HFFc6 (cell line): ENCODE measurements around the gene GALNT11. TPM values are rescaled to one million over a fixed set of nuclear protein-coding genes. Genes with fewer than 3 reads are reported as not detected.

ENCODE experiments used
- DNase-seq: peaks from one replicate; pipeline ENCODE4 v3.0.0-alpha.2; 2018
- H3K27ac Mint-ChIP-seq: 2 replicates; pipeline ENCODE4 v1.8.0; 2020; ENCODE audit warnings: mild to moderate bottlenecking, mixed read lengths
- H3K27me3 Mint-ChIP-seq: 2 replicates; pipeline ENCODE4 v1.8.0; 2021; ENCODE audit warnings: mild to moderate bottlenecking, moderate library complexity, mixed read lengths; ENCODE audit not compliant: insufficient read depth
- H3K36me3 Mint-ChIP-seq: 2 replicates; pipeline ENCODE4 v1.8.0; 2021; ENCODE audit warnings: low read depth, mixed read lengths
- H3K4me1 Mint-ChIP-seq: 2 replicates; pipeline ENCODE4 v1.8.0; 2020; ENCODE audit warnings: low read depth, mixed read lengths
- H3K4me3 Mint-ChIP-seq: 2 replicates; pipeline ENCODE4 v1.8.0; 2020; ENCODE audit warnings: mild to moderate bottlenecking, moderate library complexity, mixed read lengths
- H3K9me3 Mint-ChIP-seq: 2 replicates; pipeline ENCODE4 v1.8.0; 2020; ENCODE audit warnings: mild to moderate bottlenecking, mixed read lengths
- total RNA-seq, 6 experiments: library from RNA; stranded (reverse); fragmentation: NEBNext Ultra II Directional; extraction: Animal tissue kit (Norgen Biotek cat#: 25700); gene quantifications; 2 replicates in 1 of 6; 3 replicates in 5 of 6; pipeline ENCODE4 v1.2.3, GENCODE V29; 2021
- TF ChIP-seq, protein P1 (sequence below): fragments of 200-600 bp; sonication (generic); IDR thresholded peaks from 2 replicates; pipeline ENCODE4 v1.5.0; 2021; ENCODE audit warnings: antibody characterized with exemption, mild to moderate bottlenecking

GALNT11 gene
- total RNA-seq, 6 experiments from 2014 or later, result 21.8 to 27.7 (median 23.6) TPM

- Mint-ChIP-seq H3K4me1 (peaks cover 12% of the 10 kb centered on the region), H3K4me3 (no peak overlapping the region), H3K27me3 (peaks cover 17% of the 10 kb centered on the region), H3K36me3 (no peaks in the 10 kb centered on the region), H3K9me3 (no peaks in the 10 kb centered on the region), H3K27ac (no peak overlapping the region)
- TF ChIP-seq, protein P1, sequence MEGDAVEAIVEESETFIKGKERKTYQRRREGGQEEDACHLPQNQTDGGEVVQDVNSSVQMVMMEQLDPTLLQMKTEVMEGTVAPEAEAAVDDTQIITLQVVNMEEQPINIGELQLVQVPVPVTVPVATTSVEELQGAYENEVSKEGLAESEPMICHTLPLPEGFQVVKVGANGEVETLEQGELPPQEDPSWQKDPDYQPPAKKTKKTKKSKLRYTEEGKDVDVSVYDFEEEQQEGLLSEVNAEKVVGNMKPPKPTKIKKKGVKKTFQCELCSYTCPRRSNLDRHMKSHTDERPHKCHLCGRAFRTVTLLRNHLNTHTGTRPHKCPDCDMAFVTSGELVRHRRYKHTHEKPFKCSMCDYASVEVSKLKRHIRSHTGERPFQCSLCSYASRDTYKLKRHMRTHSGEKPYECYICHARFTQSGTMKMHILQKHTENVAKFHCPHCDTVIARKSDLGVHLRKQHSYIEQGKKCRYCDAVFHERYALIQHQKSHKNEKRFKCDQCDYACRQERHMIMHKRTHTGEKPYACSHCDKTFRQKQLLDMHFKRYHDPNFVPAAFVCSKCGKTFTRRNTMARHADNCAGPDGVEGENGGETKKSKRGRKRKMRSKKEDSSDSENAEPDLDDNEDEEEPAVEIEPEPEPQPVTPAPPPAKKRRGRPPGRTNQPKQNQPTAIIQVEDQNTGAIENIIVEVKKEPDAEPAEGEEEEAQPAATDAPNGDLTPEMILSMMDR, result no peak
- no peak for DNase-seq
Measured at GRCh38 chr7:152006336-152006735, 19.1 kb upstream of the GALNT11 start.

DNA sequence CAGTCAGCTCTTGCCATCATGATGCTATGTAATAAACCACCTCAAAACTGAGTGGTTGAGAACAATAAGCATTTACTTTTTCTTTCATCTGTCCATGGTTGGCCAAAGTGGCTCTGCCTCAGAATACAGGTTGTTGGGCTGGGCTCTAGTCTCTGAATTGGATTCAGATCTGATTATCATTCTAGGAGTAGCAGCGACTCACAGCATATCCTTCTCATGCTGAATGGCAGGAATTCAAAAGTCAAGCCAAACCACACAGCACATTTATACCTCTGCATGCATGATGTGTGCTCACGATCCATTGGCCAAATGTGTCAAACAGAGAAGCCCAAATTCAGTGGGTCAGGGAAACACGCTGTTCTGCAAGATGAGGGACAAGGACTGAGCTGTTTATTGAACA, 13.6 kb upstream of the GALNT11 start:
- DNase-seq, result no peak
- TF ChIP-seq, protein P1, result no peak
- H3K36me3 Mint-ChIP-seq, result no peaks in the 10 kb centered on the region
- H3K27ac Mint-ChIP-seq, result no peak overlapping the region
- no peak overlapping the region for H3K4me3 Mint-ChIP-seq
- H3K27me3 Mint-ChIP-seq, result peaks cover 16% of the 10 kb centered on the region
- no peaks in the 10 kb centered on the region for H3K9me3 Mint-ChIP-seq
- no peaks in the 10 kb centered on the region for H3K4me1 Mint-ChIP-seq

DNA sequence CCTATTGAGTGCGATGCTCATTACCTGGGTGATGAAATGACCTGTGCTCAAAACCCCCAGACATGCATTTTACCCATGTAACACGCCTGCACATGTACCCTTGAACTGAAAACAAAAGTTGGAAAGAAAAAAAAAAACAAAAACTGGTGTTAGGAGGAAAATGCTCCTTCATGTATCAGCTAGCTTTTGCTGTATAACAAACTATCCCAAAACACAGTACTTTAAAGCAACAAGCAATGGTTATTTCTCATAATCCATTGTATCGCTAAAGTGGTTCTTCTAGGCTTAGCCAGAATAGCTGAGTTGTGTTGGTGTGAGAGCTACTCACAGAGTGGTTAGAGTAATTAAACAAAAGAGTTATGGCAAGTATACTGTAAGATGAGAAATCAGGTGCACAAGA, 12.2 kb upstream of the GALNT11 start:
- no peak overlapping the region for H3K27ac Mint-ChIP-seq
- no peaks in the 10 kb centered on the region for H3K4me1 Mint-ChIP-seq
- no peaks in the 10 kb centered on the region for H3K9me3 Mint-ChIP-seq
- H3K27me3 Mint-ChIP-seq, result peaks cover 14% of the 10 kb centered on the region
- no peak for DNase-seq
- no peaks in the 10 kb centered on the region for H3K36me3 Mint-ChIP-seq
- H3K4me3 Mint-ChIP-seq, result no peak overlapping the region
- TF ChIP-seq, protein P1, result no peak

GRCh38 chr7:152013974-152014373, 11.5 kb upstream of the GALNT11 start:
- Mint-ChIP-seq H3K4me3 (no peak overlapping the region), H3K9me3 (no peaks in the 10 kb centered on the region), H3K36me3 (no peaks in the 10 kb centered on the region), H3K27me3 (peaks cover 15% of the 10 kb centered on the region), H3K27ac (no peak overlapping the region), H3K4me1 (no peaks in the 10 kb centered on the region)
- DNase-seq, result no peak
- TF ChIP-seq, protein P1, result no peak

DNA sequence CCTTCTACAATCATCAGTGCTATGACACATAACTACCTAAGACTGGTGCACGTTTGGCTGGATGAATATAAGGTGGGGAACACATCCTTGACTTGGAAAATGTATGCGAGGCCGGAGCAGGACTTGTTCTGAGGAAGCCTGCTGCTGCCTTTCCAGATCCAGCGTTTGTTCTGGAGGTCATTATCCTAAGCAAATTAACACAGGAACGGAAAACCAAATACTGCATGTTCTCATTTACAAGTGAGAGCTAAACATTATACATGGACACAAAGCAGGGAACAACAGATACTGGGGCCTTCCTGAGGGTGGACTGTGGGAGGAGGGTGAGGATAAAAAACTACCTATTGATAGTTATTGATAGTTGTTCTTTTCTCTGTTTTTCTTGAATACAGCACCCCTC, 10.8 kb upstream of the GALNT11 start:
- Mint-ChIP-seq H3K27ac (no peak overlapping the region), H3K27me3 (peaks cover 18% of the 10 kb centered on the region), H3K4me1 (no peaks in the 10 kb centered on the region), H3K9me3 (no peaks in the 10 kb centered on the region), H3K4me3 (no peak overlapping the region), H3K36me3 (no peaks in the 10 kb centered on the region)
- TF ChIP-seq, protein P1, result no peak
- DNase-seq, result no peak

GRCh38 chr7:152015600-152015999, 9.9 kb upstream of the GALNT11 start:
- Mint-ChIP-seq H3K36me3 (no peaks in the 10 kb centered on the region), H3K27me3 (peaks cover 24% of the 10 kb centered on the region), H3K4me1 (no peaks in the 10 kb centered on the region), H3K27ac (no peak overlapping the region), H3K9me3 (no peaks in the 10 kb centered on the region), H3K4me3 (no peak overlapping the region)
- DNase-seq, result no peak
- TF ChIP-seq, protein P1, result no peak
